Fibroblast of lung (primary cell): ENCODE data around the gene PDRG1.

Source experiments
- CTCF ChIP-seq, 2 donors: IDR thresholded peaks in 1 of 2; conservative IDR thresholded peaks in 1 of 2; 1 replicate in 1 of 2; 2 replicates in 1 of 2; pipeline ENCODE4 v1.5.1; 2011 to 2012; ENCODE audit warnings: low read length in 2 of 2, control low read depth in 1 of 2, inconsistent platforms in 1 of 2, low read depth in 1 of 2, mild to moderate bottlenecking in 1 of 2
- EZH2 ChIP-seq: IDR thresholded peaks from 2 replicates; pipeline ENCODE4 v1.5.1; 2012; ENCODE audit warnings: low read length, control low read depth, mild to moderate bottlenecking; ENCODE audit errors: missing control alignments

- TF ChIP-seq CTCF (conservative IDR thresholded peaks at IDR 0.05 in 1 of 2, IDR thresholded peaks at IDR 0.05 in 1 of 2; ENCODE audit: low read depth in 1 of 2, low read length in 2 of 2) (no peak), EZH2 (no peak)
Measured at GRCh38 chr20:31984981-31985471, 33.2 kb upstream of the PDRG1 start.
